G401.6 (cell line): ENCODE results near the gene IRF5.
"Not testable (repeated sequence)": the region's sequence is repeated elsewhere in the genome, so short reads cannot be mapped to it uniquely, and the experiment has no call there.

Experiments used
- FAIRE-seq: peaks from 2 replicates; lab custom pipeline; 2012; peaks lifted over from hg19 to GRCh38; lab: Jason Lieb, UNC

Gene IRF5

DNA sequence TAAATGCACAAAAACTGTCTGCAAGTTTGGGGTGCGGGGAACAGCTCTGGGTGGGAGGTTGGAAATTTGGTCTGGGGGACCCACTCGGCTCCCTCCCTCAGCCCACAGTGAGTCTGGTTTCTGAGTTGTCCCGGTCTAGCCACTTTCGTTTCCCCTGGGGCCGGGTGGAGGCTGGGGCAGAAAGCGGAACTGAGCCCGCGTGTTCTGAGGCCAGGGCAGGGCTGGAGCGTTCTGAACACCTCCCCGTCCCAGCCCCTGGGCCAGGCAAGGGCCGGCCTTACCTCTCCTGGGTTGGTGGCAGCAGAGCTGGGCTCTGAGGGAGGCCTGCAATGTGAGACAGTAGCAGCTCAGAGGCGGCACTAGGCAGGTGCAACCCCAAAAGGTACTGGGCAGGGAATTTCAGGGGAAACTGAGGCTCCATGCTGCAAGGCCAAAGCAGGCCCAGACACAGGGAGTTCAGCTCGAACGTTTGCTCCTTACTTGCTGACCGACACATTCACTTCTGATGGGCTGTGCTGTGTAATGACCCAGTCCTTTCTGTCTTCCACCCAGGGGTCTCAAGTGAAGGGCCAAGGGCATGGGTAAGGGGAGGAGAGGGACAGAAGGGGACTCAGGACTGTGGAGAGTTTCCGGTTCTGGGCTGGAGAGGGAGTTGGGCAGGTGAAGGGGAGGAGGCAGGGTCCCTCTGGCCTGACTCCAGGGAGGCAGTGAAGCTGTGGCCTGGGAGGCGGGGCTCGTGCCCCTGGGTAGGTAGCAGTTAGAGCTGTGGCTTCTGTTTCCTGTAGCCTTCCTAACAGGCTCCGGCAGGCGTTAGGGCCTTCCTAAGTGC lies 3.0 kb downstream of the IRF5 start:
- no peak for FAIRE-seq

DNA sequence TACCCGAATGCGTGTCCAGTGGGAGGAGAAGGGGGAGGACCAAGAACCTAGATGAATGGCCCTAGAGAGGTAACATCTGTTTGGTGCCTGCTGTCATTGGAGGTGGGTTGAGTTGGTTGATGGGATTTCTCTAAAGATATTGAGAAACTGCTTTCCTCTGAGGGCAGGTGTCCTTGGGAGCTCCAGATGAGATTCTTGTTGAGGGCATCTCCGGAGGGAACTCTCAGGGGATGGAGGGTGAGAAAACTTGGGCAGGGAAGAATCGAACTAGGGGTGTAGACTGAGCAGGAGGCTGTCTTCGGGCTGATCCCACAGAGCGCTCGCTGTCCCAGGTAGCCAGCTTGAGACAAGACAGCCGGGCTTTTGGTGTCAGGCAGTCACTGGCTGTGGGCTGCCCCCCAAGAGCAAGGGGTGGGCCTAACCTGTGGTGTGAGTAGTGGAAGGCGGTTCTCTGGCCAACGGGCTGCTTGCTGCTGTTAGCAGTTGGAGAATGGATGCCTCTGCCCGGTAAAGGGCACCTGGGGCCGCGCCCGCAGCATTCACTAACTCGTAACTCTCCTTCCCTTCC lies 3.7 kb downstream of the IRF5 start:
- FAIRE-seq: no peak

DNA sequence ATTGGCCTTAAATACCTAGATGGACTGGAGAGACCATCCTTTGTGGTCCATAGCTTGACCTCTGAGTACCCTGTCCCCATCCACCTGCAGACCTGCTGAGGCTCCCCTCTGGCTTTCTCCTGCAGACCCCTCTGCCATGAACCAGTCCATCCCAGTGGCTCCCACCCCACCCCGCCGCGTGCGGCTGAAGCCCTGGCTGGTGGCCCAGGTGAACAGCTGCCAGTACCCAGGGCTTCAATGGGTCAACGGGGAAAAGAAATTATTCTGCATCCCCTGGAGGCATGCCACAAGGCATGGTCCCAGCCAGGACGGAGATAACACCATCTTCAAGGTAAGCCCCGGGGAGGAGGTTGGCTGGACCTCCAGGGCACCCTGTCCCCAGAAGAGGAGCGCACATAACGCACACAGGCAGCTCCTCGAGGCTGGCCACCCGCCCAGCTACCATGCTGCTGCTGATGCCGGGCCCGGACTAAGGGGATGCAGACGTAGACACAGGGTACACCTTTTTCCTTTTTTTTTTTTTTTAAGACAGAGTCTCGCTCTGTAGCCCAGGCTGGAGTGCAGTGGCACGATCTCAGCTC lies 4.3 kb downstream of the IRF5 start:
- FAIRE-seq: no peak

DNA sequence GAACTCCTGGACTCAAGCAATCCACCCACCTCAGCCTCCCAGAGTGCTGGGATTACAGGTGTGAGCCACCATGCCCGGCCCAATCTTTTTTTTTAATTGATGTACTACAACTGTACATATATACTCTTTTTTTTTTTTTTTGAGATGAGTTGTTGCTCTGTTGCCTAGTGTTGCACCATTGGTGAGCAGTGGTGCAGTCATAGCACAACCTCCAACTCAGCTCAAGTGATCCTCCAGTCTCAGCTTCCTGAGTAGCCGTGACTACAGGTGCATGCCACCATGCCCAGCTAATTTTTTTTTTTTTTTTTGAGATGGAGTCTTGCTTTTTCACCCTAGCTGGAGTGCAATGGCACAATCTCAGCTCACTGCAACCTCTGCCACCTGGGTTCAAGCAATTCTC lies 5.5 kb downstream of the IRF5 start:
- not testable (repeated sequence) for FAIRE-seq

DNA sequence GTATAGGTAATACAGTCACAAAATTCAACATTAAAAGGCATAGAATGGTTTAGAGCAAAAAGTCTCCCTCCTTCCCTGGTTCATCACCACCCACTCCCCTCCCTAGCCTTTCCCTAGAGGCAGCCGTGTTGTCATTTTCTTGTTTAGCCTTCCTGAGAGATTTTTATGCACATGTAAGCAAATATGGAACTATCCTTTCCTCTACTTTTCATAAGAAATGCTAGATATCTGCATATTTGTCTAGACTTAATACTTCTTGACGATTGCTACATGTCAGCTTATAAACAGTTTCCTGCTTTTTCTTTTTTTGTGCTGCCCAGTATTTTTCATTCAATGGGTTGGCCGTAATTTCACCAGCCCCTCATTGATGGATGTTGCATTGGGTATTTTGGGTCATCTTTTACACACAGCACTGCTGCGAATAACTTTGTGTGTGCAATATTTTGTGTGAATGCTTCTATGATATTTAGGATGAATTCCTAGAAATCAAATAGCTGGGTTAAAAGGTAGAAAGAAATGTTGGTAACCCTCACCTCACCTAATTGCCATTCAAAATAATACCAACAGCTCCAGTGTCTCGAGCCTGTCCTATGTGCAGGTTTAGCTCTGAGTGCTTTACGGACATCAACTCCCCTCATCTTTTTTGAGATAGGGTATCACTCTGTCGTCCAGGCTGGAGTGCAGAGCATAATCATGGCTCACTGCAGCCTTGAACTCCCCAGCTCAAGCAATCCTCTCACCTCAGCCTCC lies 6.9 kb downstream of the IRF5 start:
- no peak for FAIRE-seq

DNA sequence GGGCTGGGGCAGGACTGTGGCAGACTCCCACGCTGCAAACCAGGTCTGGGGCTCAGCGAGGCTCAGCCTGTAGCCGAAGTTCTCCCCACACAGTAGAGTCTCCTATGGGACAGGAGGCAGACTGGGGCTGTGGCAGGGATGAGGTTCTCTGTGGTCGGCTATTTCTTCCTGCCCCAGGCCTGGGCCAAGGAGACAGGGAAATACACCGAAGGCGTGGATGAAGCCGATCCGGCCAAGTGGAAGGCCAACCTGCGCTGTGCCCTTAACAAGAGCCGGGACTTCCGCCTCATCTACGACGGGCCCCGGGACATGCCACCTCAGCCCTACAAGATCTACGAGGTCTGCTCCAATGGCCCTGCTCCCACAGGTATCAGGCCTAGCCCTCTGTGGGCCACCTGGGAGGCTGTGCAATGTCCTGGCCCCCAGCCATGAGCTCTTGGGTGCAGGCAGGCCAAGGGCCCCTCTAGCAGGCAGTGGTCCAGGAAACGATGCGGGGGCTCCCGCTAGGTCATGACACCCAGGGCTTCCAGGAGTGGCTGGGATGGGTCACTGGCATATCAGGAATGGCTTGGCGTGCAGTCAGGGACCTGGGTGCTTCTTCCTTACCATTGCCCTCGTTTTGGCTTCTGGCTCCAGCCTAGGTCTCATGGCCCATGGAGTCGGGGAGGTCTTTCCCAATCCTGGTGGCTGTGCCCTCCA lies 8.1 kb downstream of the IRF5 start:
- no peak for FAIRE-seq

DNA sequence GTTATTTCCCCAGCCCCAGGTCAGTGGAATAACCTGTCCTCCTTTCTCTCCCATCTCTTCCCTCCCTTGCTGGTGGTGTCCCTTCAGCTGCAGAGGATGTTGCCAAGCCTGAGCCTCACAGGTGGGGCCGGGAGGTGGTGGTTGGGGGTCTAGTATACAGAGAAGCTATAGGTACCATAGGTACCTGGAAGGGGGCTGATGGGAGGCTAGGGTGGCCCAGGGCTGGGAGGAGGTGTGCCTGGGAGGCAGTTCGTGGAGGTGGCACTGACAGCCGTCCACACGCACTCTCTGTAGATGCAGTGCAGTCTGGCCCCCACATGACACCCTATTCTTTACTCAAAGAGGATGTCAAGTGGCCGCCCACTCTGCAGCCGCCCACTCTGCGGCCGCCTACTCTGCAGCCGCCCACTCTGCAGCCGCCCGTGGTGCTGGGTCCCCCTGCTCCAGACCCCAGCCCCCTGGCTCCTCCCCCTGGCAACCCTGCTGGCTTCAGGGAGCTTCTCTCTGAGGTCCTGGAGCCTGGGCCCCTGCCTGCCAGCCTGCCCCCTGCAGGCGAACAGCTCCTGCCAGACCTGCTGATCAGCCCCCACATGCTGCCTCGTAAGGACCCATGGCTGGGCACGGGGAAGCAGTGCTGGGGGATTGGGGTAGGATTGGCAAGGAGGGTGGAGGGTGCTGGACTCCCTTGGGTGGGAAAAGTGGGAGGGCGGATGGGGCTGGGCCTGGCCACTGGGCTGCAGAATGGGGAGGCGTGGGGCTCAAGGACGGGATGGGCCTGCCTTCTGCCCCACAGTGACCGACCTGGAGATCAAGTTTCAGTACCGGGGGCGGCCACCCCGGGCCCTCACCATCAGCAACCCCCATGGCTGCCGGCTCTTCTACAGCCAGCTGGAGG lies 9.5 kb downstream of the IRF5 start:
- no peak for FAIRE-seq

DNA sequence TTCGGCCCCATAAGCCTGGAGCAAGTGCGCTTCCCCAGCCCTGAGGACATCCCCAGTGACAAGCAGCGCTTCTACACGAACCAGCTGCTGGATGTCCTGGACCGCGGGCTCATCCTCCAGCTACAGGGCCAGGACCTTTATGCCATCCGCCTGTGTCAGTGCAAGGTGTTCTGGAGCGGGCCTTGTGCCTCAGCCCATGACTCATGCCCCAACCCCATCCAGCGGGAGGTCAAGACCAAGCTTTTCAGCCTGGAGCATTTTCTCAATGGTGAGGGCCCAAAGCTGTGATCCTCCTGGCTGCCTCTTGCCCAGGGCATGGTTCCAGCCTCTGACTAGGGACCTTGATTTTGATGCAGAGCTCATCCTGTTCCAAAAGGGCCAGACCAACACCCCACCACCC lies 10.1 kb downstream of the IRF5 start:
- no peak for FAIRE-seq

DNA sequence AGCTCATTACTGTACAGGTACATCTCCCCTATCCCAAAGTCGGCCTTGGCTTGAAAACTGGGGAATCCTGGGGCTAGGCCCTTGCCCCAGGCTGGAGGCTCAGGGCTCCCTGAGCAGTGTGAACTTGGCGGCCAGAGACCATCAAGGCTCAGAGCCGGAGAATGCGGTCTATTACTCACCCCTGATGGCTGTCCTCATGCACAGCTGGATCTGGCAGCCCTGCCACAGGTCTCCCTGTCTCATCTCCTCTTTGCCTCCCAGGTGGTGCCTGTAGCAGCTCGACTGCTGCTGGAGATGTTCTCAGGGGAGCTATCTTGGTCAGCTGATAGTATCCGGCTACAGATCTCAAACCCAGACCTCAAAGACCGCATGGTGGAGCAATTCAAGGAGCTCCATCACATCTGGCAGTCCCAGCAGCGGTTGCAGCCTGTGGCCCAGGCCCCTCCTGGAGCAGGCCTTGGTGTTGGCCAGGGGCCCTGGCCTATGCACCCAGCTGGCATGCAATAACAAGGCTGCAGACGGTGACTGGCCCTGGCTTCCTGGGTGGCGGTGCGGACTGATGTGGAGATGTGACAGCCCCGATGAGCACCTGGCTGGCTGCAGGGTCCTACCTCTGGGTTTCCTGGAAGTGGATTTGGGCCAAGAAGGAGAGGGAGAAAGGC lies 10.7 kb downstream of the IRF5 start:
- no peak for FAIRE-seq

DNA sequence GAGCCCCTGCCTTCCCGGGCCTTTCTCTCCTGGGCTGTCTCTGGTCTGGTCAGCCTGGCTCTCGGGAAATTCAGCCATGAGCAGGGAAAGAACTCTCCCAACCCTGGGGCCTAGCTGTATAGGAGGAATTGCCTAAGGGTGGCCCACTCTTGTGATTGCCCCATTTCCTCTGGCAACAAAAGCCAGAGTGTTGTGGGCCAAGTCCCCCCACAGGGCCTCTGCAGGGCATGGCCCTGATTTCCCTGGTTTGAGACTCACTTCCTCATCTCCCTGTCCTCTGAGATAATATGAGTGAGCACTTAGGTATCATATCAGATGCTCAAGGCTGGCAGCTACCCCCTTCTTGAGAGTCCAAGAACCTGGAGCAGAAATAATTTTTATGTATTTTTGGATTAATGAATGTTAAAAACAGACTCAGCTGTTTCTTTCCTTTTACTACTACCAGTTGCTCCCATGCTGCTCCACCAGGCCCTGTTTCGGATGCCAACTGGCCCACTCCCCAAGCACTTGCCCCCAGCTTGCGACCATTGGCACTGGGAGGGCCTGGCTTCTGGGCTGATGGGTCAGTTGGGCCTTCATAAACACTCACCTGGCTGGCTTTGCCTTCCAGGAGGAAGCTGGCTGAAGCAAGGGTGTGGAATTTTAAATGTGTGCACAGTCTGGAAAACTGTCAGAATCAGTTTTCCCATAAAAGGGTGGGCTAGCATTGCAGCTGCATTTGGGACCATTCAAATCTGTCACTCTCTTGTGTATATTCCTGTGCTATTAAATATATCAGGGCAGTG lies 11.4 kb downstream of the IRF5 start:
- FAIRE-seq: no peak

DNA sequence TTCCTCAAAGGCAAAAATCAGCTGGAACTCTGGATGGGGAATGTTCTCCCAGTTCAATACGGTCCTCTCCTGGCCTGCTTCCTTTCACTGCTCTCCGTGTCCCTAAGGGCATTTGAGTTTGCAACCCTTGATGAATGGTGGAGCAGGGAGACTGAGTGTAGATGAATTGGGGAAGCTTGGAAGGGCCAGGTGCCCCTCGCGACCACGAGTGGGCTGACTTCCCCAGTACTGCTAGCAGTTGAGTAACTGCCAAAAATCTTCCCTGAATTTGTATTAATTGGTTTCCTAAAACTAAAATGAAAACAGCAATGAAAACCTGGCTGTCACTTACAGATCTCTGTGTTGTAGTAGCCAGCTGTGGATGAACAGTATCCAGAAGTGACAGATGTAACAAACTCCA lies 13.6 kb downstream of the IRF5 start:
- FAIRE-seq: no peak

DNA sequence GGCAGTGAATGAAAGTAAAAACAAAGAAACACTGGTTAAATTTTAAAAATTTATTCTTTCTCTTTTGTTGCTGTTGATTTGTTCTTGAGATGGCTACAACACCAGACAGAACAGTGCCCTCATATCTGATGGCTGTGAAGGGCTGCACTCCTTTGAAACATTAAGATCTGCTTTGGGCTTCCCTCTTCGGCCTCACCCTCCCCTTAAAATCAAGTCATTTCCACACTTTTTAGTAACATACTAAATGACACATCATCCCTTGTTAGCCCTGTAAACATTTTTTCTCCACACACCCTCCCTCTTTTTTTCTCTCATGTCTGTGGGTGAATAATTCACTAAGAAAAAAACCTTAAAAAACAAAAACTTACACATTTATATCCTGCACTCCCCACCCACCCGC lies 16.4 kb downstream of the IRF5 start:
- FAIRE-seq: no peak

DNA sequence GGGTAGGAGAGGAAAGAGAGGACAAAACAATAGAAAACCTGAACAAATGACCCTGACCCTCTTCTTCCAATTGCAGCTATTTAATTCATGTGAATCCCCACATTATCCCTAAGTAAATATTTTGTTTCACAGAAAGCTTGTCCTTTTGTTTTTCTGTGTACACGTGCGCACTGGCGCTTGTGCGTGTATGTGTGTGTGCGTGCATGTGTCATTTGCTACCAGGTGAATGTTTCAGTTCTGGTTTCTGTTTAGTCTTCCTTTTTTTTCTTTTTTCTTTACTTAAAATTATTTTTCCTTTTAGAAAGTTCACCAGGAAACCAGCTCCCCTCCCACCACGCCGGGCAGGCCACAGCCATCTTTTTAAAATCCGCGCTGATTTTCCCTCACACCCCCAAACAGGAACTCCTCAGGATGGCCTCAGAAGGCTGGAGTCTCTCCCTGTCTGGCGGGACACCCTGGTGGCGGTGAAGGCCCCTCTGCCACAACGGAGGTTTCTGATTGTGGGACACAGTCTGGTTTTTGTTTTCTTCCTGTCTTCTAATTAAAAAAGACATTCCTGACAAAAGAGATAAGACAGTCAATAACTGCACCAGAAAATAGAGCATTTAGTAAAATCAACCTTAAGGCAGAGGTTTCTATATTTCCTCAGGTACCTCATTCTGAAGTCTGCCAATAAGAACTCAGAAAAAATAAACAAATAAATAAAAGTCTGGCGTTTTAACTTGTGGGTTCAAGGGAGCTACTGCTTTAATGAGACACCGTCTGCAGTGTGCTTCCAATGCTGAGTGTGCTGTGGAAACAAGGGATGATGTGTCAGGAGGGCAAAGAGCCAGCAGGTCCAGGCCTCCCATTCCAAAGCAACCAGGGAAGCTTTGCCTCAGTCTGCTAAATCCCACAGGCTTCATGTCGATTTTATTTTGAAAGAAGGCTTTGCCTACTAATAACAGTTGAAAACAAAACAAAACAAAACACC lies 17.4 kb downstream of the IRF5 start:
- FAIRE-seq: no peak

DNA sequence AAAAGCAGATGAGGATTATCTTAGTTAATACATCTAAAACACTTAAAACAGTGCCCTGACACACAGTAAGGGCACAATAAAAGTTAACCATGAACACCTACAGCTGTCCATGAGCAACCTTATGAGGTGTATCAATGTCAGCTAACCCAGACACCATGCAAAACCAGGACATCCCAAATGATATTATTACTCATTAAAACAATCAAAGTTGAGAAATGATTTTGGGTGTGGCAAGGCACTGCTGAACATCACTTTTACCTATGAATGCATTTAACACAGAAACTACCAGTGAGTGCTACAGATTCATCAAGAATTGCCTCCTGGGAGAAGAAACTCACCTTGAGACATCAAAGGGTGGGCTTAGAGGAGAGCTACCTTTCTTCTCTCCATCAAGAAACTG lies 18.3 kb downstream of the IRF5 start:
- no peak for FAIRE-seq

DNA sequence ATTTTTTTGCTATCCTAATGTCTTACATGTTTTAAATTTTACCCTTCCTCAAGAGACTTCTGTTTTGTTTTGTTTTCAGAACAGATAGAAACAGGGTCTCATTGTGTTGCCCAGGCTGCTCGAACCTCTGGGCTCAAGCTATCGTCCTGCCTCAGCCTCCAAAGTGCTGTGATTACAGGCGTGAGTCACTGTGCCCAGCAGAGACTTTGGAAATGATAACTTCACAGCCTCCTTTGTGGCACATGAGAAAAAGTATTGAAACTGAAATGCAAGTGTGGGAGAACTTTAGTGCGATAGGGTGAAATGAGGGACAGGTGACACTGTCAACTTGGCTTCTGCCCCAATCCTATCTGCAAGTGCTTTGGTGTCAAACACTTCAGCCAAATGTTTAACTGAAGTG lies 21.6 kb downstream of the IRF5 start:
- no peak for FAIRE-seq

DNA sequence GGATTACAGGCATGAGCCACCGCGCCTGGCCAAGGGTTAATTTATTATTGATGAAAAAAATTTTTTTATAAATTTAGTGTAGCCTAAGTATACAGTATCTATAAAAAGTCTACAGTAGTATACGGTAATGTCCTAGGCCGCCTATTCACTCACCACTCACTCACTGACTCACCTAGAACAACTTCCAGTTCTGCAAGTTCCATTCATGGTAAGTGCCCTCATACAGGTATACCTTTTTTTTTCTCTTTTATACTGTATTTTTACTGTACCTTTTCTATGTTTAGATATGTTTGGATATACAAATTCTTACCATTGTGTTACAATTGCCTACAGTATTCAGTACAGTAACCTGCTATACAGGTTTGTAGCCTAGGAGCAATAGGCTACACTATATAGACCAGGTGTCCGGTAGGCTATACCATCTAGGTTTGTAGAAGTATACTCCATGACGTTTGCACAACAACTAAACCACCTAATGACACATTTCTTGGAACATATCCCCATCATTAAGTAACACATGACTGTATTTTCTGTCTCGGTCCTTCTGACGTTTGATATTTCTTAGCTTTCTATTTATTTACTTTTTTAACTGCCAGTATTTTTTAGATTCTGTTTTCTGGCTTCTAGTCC lies 23.4 kb downstream of the IRF5 start:
- no peak for FAIRE-seq

DNA sequence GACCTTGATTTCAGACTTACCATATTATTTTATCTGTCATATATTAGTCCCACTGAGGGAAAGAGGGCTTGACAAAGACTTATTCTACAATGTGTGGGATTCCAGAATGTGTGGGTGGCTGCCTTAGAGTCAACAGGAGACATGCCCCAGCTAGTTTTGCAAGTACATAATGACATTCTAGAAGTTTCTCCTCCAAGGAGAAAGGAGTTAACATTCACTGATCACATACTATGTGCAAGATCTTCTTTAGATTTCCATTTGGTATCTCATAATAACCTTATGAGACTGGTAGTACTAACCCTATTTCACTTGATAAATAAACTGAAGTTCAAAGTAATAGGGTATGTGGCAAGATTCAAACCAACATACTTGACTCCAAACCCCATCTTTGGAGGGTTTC lies 25.2 kb downstream of the IRF5 start:
- no peak for FAIRE-seq

DNA sequence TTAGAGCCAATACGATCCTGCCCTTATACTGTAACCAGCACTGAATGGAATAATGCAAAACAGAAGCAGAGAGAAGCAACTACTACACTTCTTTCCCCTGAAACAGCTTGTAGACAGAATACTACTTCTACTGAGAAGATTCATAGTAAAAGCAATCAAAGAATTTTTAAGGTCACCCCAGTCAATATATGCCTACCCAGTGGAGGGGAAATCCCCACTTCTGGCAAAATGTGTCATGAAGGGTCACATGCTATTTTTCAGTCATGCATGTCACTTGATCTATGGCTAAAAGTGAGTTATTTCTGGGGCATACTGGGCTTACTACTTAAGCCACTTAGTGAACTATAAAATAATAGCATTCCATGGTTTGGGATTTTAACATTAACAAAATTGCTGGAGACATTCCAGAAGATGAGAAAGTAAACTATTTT lies 25.6 kb downstream of the IRF5 start:
- FAIRE-seq: no peak
